Activated CD4-positive, alpha-beta T cell treated with anti-CD3 and anti-CD28 coated beads for 48 hours (primary cell): ENCODE measurements around the gene KCNT1.
A peak's percentile ranks its signal among the peaks of the same experiment; 100 is the strongest.

Source experiments
- DNase-seq: peaks from one replicate; pipeline ENCODE4 v3.0.0-alpha.2; 2020

Gene KCNT1

DNA sequence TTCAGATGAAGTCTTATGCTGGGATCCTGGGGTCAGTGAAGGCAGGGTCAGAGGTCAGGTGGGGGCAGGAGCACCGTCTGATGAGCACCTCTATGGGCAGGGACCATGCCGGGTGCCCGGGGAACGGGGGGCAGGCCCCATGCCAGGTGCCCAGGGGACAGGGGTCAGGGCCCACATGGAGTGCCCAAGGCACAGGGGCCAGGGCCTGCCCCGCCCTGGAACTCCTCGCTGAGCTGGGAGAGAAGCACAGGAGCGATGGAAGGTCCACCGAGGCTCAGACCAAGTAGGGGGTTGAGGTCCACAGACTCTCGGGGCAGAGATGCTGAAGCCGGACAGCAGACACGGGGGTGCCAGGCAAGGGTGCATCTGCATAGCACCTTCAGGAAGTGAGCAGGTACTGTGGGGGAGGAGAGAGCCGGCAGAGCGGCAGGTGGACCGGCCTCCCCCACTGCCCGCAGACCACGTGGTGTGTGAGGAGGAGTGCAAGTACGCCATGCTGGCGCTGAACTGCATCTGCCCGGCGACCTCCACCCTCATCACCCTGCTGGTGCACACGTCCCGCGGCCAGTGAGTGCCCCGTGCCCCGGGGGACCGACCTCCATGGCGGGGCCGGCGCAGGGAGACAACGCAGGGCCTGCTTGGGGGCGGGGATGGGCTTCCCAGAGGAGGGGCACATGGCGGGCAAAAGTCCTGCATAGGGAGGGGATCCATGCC, 67.7 kb downstream of the KCNT1 start:
- DNase-seq = no peak

DNA sequence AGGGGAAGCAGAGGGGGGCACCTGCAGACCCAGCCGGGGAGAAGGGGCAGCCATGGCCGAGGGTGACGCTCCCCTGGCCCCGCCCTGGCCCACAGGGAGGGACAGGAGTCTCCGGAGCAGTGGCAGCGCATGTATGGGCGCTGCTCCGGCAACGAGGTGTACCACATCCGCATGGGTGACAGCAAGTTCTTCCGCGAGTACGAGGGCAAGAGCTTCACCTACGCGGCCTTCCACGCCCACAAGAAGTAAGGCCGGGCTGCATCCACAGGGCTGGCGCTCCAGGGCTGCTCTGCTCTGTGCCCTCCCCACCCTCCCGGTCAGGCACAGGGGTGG, 68.2 kb downstream of the KCNT1 start:
- no peak for DNase-seq

DNA sequence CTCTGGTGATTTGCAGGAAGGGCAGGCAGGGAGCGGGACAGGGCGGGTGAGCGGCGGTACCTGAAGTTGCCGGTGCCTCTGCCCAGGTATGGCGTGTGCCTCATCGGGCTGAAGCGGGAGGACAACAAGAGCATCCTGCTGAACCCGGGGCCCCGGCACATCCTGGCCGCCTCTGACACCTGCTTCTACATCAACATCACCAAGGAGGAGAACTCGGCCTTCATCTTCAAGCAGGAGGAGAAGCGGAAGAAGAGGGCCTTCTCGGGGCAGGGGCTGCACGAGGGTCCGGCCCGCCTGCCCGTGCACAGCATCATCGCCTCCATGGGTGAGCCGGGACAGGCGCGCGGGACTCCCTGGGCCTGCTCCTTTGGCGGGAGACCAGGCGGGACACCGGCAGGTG, 68.8 kb downstream of the KCNT1 start:
- DNase-seq = no peak

DNA sequence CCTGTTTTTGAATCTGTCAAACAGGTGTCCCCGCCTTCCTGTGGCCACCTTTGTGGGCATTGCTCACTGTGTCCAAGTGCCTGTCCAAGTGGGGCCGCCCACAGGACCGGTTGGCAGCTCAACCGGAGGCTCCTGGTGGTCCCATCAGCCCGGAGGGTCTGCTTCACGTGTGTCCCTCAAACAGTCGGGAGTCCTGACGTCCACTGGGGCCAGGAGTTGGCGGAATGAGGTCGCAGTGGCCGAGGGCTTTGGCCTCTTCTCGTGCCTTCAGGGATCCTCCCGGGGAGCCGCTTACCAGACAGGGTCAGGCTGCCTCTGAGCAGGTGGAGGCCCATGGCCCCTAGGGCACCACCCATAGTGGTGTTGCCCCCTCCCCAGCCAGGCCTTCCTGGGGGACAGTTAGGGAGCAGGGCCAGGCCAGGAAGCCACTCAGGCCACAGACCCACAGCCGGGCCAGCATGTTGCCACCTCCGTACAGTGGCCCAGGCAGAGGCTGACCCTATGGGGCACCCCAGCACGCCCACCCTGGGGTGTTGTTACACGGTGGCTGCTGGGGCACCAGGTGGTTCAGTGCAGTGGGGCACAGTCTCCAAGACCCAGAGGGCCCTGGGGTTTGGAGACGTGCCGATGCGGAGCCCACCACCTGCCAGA, 69.5 kb downstream of the KCNT1 start:
- DNase-seq = no peak

DNA sequence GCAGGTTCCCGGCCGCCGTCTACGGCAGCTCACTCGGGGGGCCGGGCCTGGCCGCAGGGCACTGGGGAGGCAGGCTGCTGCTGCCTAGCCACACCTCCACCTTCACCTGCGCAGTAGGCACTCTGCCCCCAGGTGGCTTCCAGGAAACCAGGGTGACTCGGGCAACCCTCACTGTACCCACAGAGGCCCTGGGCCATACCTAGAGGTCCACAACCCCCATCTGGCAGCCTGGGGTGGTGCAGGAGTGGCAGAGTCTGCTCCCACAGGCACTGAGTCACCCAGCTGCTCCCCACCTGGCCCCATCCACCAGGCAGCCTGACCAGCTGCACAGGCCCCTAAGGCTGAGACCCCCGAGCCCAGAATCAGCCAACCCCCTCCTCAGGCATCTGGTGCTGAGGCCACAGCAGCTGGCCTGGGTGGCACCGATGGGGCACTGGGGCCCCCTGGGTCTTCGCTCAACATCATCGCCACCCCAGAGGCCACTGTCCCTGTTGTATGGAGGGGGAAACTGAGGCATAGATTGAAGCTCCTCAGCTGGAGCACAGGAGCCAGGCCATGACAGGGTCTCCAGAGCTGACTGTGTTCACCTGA, 70.2 kb downstream of the KCNT1 start:
- DNase-seq = peak; percentile 48

DNA sequence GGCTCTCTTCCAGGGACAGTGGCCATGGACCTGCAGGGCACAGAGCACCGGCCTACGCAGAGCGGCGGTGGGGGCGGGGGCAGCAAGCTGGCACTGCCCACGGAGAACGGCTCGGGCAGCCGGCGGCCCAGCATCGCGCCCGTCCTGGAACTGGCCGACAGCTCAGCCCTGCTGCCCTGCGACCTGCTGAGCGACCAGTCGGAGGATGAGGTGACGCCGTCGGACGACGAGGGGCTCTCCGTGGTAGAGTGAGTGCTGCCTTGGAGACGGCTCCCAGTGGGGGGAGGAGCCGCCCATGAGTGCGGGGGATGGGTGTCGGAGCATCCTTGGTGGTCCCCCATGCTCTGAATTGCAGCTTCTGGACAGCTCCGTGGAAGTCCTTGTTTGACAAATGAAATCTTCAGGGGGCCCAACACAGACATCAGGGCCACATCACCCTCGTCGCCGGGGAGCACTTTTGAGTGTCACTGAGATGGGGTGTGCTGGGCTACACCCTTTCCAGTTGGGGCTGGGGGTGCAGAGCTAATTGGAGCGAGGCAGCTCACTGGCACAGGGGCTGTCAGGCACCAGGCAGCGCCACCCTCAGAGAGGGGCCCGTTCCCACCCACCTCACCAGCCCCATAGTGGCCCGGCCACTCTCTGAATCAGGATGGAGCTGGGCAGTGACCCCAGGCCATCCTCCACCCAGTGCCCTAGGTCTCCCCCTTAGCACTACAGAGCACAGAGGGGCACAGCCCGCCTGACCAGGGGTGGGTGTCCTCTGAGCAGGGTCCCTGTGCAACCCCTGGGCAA, 70.9 kb downstream of the KCNT1 start:
- DNase-seq = no peak

DNA sequence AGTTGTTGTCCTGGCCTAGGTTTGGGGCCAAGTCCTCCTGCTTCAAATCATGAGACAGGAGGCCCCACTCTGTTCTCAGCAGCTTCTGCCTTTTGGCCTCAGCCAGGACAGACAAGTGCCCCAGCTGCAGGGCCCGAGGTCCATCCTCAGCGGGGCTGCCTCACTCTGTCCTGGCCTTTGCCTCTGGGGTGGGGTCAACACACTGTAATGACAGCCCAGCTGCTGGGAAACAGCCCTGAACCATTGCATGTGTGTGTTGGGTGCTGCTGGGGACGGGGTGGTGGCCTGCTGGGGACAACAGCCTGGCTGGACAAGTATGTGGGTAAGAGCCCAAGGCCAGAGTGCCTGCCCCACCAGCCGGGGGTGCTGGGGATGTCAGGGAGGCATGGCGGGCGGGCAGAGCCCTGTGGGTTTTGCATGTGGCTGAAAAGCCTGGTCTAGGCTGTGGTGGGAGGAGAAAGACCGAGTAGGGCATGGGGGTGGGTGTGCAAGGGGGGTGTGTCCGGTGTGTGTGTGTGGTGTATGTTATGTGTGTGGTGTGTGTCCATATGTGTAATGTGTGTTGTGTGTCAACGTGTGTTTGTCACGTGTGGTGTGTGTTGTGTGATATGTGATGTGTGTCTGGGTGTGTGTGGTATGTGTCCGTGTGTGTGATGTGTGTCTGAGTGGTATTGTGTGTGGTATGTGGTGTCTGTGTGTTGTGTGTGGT, 71.7 kb downstream of the KCNT1 start:
- DNase-seq = no peak

DNA sequence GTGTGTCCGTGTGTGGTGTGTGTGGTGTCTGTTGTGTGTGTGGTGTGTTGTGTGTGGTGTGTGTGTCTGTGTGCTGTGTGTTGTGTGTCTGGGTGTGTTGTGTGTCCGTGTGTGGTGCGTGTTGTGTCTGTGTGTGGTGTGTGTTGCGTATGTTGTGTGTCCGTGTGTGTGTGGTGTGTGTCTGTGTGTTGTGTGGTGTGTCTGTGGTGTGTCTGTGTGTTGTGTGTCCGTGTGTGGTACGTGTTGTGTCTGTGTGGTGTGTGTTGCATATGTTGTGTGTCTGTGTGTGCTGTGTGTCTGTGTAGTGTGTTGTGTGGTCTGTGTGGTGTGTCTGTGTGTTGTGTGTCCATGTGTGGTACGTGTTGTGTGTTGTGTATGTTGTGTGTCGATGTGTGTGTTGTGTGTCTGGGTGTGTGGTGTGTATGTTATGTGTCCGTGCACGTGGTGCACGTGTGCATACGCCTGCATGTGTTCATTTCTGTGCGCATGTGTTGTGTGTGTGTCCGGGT, 72.3 kb downstream of the KCNT1 start:
- DNase-seq = no peak

DNA sequence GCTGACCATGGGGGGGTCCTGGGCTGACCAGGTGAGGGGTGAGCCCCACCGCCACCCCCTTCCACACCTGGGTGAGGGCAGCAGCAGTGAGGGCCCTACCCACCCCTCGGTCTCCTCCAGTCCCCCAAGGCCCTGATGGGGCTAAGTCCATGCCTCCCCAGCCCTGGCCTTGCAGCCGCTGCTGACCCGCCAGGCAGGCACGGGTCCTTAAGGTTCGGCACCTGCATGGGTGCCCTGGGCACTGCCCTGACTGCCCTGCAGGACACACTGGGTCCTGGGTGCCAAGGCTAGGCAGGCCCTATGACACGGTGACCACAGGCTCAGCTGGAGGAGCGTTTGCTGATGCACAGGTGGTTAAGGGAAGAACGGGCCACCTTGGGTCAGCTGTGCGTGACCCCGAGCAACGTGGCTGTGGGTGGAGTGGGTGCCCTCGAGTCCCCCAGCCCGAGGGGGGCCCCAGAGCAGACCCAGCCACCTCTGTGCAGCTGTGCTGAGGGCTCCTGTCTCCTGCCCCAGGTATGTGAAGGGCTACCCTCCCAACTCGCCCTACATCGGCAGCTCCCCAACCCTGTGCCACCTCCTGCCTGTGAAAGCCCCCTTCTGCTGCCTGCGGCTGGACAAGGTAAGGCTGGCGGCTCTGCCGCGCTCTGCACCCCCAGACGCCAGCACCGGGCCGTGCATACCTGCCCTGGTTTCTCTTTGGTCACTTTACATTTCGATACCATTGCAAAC, 73.0 kb downstream of the KCNT1 start:
- DNase-seq = no peak

DNA sequence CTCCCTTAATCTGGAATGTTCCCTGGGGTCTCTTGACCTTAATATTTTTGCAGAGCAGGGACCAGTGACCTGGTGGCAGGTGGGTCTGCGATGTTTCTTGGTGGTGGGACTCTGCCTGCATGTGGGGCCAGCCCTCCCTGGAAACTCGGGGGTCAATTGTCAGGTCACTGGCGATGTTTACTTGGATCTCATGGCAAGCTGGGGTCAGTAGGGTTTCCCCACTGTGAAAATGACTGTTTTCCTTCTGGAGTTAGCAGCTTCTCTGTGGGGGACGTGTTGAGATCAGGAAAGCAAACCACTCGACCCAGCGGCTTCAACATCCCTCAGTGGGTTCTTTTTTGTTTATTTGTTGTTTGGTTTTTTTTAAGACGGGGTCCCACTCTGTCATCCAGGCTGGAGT, 73.9 kb downstream of the KCNT1 start:
- no peak for DNase-seq

DNA sequence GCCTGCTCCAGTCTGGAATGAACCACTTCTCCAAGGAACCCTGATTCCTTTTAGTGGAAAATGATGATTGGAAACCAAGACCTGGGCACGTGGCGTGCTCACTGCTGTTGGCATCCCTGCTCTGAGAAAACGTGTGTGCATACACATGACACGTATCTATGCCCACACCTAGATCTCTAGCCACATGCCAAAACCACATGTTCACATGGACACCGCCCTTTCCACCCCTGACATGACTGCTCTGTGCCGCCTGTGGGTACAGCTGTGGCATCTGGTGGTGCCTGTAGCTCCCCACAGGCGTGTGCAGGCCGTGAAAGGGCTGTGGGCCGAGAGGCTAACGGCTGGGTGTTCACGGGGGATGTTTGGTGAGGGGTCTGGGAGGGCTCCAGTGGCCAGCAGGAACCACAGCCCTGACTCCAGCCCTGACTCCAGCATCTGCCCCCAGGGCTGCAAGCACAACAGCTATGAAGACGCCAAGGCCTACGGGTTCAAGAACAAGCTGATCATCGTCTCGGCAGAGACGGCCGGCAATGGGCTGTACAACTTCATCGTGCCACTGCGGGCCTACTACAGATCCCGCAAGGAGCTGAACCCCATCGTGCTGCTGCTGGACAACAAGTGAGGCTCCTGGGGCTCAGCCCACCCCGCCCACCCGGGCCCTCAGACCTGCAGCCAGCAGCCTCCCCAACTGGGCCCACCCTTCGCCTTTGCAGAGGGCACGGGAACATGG, 75.1 kb downstream of the KCNT1 start:
- no peak for DNase-seq

DNA sequence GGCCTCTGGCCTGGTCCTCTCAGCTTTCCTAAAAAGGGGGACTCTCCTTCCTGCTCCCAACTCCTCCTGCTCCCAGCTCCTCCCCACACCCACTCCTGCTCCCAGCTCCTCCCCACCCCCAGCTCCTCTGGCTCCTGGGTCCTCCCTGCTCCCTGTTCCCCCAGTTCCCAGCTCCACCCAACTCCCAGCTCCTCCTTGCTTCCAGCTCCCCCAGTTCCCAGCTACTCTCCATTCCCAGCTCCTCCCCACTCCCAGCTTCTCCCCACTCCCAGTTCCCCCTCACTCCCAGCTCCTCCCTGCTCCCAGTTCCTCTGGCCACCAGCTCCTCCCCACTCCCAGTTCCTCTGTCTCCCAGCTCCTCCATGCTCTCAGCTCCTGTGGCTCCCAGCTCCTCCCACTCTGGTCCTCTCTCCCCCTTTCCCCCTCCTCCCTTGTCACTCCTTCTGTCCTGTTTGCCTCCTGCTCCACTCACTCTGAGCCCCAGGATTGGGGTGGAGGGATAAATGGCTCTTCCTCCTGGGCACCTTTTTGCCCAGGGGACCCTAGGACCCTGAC, 75.7 kb downstream of the KCNT1 start:
- no peak for DNase-seq

DNA sequence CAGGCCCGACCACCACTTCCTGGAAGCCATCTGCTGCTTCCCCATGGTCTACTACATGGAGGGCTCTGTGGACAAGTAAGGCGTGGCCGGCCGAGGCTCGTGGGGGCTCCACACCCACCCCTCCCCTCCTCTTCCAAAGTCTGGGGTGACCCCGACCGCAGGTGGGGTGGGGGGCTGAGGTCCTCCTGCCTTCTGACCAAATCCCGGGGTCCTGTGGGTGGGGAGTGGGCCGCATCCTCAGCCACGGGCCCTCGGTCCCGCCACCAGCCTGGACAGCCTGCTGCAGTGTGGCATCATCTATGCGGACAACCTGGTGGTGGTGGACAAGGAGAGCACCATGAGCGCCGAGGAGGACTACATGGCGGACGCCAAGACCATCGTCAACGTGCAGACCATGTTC, 76.4 kb downstream of the KCNT1 start:
- no peak for DNase-seq

DNA sequence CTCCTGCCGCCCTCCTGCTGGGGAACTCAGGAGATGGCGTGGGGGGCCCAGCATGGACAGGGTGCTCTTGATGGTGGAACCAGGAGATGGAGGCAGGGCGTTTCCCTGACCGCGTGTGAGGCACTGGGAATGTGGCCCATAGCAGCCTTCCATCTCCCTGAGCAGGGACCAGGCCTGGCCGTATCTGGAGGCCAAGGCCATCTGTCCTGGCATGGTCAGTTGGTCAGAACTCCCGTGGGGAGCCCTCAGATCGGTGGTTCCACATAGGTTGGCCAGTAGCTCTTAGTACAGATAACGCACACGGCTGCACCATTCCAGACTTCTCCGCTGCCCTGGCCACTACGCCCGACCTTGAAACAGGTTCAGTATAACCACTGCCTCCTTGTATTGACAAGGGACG, 77.6 kb downstream of the KCNT1 start:
- no peak for DNase-seq

DNA sequence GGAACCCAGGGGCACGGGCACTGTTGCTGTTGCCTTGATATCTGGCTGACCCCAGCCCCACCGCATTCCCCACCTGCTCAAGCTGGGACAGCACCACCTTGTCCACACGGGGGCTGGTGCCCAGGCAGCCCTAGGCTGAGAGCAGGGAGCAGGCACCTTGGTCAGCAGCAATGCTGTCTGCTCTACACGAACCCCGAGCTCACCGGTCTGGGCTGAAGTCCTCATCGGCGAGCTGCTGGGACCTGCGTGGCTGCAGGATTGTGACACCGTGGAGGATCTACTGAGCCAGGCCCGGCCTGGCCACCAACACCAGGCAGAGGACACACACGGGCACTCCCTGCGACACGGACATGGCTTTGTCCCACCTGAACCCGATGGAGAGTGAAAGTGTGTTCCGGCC, 78.1 kb downstream of the KCNT1 start:
- no peak for DNase-seq

DNA sequence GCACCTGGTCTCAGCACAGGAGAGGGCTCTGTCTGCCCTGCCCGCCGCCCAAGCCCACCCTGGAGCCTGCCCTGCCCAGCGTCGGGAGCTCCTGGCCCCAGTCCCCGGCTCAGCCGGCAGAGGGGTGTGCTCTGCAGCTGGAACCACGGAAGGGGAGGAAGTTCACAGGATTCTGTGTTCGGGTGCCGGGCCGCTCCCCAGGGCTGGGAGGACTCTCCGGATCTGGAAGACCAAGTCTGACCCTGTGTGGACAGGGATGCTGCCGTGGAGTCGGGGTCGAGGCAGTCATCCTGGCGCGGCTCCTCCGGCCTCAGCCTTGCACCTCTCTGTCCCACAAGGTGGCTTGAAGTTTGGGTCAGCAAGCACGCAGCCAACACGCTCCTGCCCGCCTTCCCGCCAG, 78.6 kb downstream of the KCNT1 start:
- no peak for DNase-seq

DNA sequence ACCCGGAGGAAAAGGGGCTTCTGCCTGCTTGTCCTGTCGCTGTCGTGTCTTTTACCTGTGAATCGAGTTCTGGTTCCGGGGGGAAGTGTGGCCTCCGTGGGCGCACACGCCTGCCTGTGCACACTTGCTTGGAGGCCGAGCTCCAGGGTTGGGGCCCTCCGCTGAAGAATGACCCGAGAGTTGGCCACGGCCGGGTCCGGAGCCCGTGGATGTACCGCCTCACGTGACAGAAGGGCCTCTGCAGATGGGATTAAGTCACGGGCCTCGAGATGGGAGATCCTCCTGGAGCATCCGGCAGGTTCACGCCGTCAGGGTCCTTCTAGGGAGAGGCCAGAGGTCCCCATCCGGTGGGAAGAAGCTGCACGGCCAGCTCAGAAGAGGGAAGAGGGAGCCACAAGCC, 81.0 kb downstream of the KCNT1 start:
- DNase-seq = no peak

DNA sequence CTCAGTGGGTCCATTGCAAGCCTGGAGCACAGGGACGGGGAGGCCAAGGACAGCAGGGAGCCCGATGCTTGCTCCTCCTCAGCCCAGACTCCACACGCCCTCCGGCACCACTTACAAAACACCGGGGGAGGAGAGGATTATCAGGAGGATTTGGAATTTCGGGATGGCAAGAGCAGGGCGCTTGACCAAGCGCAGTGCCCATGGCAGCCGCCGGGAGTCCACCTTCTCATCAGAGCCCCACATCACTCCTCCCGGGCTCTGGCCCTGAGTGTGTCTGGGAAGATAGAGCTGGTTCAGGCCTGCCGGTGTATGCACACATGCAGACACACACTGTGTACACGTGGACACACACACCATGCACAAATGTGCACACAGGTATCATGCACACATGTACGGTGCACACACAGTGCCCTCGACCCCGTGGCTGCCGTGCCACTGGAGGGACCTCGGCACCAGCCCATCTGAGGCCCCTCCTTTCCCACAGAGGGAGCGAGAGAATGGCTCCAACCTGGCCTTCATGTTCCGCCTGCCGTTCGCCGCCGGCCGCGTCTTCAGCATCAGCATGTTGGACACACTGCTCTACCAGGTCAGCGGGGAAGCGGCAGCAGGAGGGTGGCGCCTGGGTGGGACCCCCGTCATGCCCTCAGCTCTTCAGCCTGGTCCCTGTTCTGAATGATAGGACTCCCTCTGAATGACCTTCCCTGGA, 81.7 kb downstream of the KCNT1 start:
- DNase-seq = no peak

DNA sequence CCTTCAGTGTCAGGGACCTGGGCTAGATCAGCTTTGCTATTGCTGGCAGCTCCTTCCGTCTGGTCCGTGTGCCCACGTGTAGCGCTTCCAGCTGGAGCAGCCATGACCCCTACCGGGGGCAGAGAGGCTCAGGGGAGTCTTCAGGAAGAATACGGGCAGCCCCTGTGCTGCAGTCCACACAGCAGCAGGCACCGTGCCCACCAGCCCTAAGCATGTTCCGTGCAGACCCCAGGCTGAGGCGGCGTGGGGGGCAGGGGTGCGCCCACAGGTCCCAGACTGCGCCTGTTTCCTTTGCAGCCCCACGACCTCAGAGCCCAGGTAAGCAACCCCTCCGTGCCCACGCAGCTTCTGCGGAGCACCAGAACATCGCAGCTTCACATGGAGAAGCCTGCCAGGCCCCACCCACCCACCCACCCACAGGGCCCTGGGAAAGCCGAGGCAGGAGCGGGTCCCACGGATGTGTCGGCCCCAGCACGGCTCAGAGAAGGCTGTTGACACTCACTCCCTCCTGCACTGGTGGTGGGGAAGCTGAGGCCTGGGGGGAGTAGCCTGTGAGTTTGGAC, 83.1 kb downstream of the KCNT1 start:
- DNase-seq = no peak

DNA sequence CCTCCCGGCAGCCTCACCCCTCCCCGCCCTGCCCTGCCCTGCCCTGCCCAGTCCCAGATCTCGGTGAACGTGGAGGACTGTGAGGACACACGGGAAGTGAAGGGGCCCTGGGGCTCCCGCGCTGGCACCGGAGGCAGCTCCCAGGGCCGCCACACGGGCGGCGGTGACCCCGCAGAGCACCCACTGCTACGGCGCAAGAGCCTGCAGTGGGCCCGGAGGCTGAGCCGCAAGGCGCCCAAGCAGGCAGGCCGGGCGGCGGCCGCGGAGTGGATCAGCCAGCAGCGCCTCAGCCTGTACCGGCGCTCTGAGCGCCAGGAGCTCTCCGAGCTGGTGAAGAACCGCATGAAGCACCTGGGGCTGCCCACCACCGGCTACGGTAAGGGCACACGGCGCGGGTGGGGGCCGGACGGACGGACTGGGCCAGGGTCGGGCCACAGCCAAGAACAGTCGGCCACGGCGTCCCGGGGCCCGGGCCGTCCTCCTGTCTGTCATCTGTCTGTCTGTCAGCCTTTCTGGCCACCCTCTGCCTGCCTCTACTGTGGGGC, 84.2 kb downstream of the KCNT1 start:
- DNase-seq = no peak
